Small intestine (tissue), 7 donors: ENCODE data around the gene DPYSL5. TPM values are rescaled to one million over a fixed set of nuclear protein-coding genes. Genes with fewer than 3 reads are reported as not detected.

ENCODE experiments used
- DNase-seq, 2 donors: peaks; one replicate each; pipeline versions ENCODE4 v3.0.0 to v3.0.0-alpha.2; 2013
- FAIRE-seq: peaks from 2 replicates; lab custom pipeline; 2012; peaks lifted over from hg19 to GRCh38; lab: Jason Lieb, UNC
- H3K27ac ChIP-seq, 3 donors: one replicate each; pipeline ENCODE4 v1.5.1; 2013; ENCODE audit warnings: low read length in 2 of 3, mild to moderate bottlenecking in 2 of 3, control low read depth in 1 of 3, inconsistent platforms in 1 of 3, low read depth in 1 of 3, moderate library complexity in 1 of 3
- H3K27me3 ChIP-seq, 3 donors: one replicate each; pipeline ENCODE4 v1.6.1; 2013; ENCODE audit warnings: low read length in 3 of 3, inconsistent platforms in 1 of 3; ENCODE audit not compliant: control insufficient read depth in 3 of 3, insufficient read depth in 3 of 3
- H3K36me3 ChIP-seq, 3 donors: one replicate each; pipeline ENCODE4 v1.6.1; 2013; ENCODE audit warnings: low read length in 3 of 3, inconsistent platforms in 1 of 3, low read depth in 1 of 3, mild to moderate bottlenecking in 1 of 3, moderate library complexity in 1 of 3; ENCODE audit not compliant: control insufficient read depth in 3 of 3, insufficient read depth in 2 of 3
- H3K4me1 ChIP-seq, 3 donors: one replicate each; pipeline ENCODE4 v1.6.1; 2013; ENCODE audit warnings: low read length in 2 of 3, inconsistent platforms in 1 of 3, low read depth in 1 of 3, mild to moderate bottlenecking in 1 of 3, moderate library complexity in 1 of 3; ENCODE audit not compliant: control insufficient read depth in 3 of 3, insufficient read depth in 2 of 3
- H3K4me3 ChIP-seq, 3 donors: one replicate each; pipeline ENCODE4 v1.5.1; 2013; ENCODE audit warnings: low read length in 3 of 3, control low read depth in 1 of 3, inconsistent platforms in 1 of 3, low read depth in 1 of 3, mild to moderate bottlenecking in 1 of 3, moderate library complexity in 1 of 3
- H3K9me3 ChIP-seq, 2 donors: one replicate each; pipeline ENCODE4 v1.6.1; 2013; ENCODE audit warnings: low read depth in 1 of 2, low read length in 1 of 2; ENCODE audit not compliant: control insufficient read depth in 2 of 2, insufficient read depth in 1 of 2
- WGBS, 3 donors: extraction: QIAGEN DNeasy Blood & Tissue Kit; methylation state at CpG; one replicate each; pipeline ENCODE4 v1.1.7; 2013; 5-methylcytosine and 5-hydroxymethylcytosine counted together
- polyA plus RNA-seq, 4 donors: library from polyadenylated mRNA; stranded (reverse) in 3 of 4; unstranded in 1 of 4; fragments of 200-250 nt in 3 of 4; fragments of 120-200 nt in 1 of 4; gene quantifications; one replicate each; pipeline versions ENCODE4 v1.2.1 to v1.2.3, GENCODE V29; 2013
- donor health status: healthy with polysubstance abuse.
- donor health status: control.
- donor health status: control.
- donor health status: Bipolar disorder and iron deficiency.
- donor health status: healthy.

The DPYSL5 gene
- polyA plus RNA-seq, 4 donors: 0.27 to 1.2 (median 0.50) TPM; not detected in 1

- no peaks in the 10 kb centered on the region for H3K9me3 ChIP-seq
- FAIRE-seq (no peak), DNase-seq (no peak)
- H3K27ac ChIP-seq: no peak overlapping the region
- WGBS, 3 donors: 70 to 81% (median 76%) methylated on average over 3 of the region's 3 CpGs
- no peaks in the 10 kb centered on the region for H3K36me3 ChIP-seq
- peaks cover 0 to 2% (median under 1%) of the 10 kb centered on the region in 3 donors for H3K27me3 ChIP-seq
- H3K4me3 ChIP-seq: no peak overlapping the region
- no peaks in the 10 kb centered on the region for H3K4me1 ChIP-seq
Measured at GRCh38 chr2:26884486-26884885, 36.6 kb downstream of the DPYSL5 start.

GRCh38 chr2:26885651-26886329 lies 37.9 kb downstream of the DPYSL5 start:
- 75 to 80% (median 77%) methylated on average over 5 of the region's 5 CpGs for WGBS, 3 donors
- no peaks in the 10 kb centered on the region for H3K4me1 ChIP-seq
- H3K27ac ChIP-seq: no peak overlapping the region
- FAIRE-seq (no peak), DNase-seq (no peak)
- no peaks in the 10 kb centered on the region for H3K36me3 ChIP-seq
- H3K4me3 ChIP-seq: no peak overlapping the region
- no peaks in the 10 kb centered on the region for H3K9me3 ChIP-seq
- peaks cover 0 to 5% (median 0%) of the 10 kb centered on the region in 3 donors for H3K27me3 ChIP-seq

DNA sequence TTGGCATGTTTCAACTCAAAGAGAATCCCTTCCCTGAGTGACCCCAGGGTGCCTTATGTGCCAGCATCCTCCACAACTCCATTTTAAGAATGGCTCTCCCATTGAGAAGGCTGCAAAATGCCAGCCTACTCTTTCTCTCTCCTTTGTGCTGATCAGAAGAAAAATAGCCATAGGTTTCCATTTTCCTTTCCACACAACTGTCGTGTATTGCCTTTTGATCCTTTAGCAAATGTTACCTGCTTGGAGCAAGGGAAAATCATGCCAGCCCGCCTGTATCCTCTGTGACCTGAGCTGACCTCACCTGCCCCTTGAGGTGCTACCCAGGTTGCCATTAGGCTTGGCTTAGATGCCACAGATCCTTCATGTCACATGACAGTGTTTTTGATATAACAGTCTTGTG lies 38.8 kb downstream of the DPYSL5 start:
- Histone ChIP-seq H3K4me1 (no peaks in the 10 kb centered on the region), H3K27ac (no peak overlapping the region), H3K36me3 (no peaks in the 10 kb centered on the region), H3K4me3 (no peak overlapping the region), H3K9me3 (no peaks in the 10 kb centered on the region), H3K27me3 (peaks cover 0 to 5% (median 0%) of the 10 kb centered on the region in 3 donors)
- 70 to 82% (median 80%) methylated on average over 2 of the region's 2 CpGs for WGBS, 3 donors
- FAIRE-seq: no peak
- DNase-seq: no peak

GRCh38 chr2:26887151-26887550 lies 39.2 kb downstream of the DPYSL5 start:
- H3K27me3 ChIP-seq: peaks cover 0 to 5% (median 0%) of the 10 kb centered on the region in 3 donors
- H3K9me3 ChIP-seq: no peaks in the 10 kb centered on the region
- H3K4me1 ChIP-seq: no peaks in the 10 kb centered on the region
- FAIRE-seq: no peak
- no peaks in the 10 kb centered on the region for H3K36me3 ChIP-seq
- H3K4me3 ChIP-seq: no peak overlapping the region
- H3K27ac ChIP-seq: no peak overlapping the region
- WGBS, 3 donors: 55 to 70% (median 65%) methylated on average over 4 of the region's 4 CpGs
- no peak for DNase-seq

- H3K9me3 ChIP-seq: no peaks in the 10 kb centered on the region
- DNase-seq: no peak
- 73 to 79% (median 76%) methylated on average over 4 of the region's 4 CpGs for WGBS, 3 donors
- no peak for FAIRE-seq
- peaks cover 0 to 8% (median 0%) of the 10 kb centered on the region in 3 donors for H3K27me3 ChIP-seq
- H3K4me3 ChIP-seq: no peak overlapping the region
- H3K4me1 ChIP-seq: no peaks in the 10 kb centered on the region
- no peaks in the 10 kb centered on the region for H3K36me3 ChIP-seq
- no peak overlapping the region for H3K27ac ChIP-seq
Measured at GRCh38 chr2:26889796-26890195, 41.9 kb downstream of the DPYSL5 start.

GRCh38 chr2:26890341-26891000 lies 42.5 kb downstream of the DPYSL5 start:
- no peaks in the 10 kb centered on the region for H3K4me1 ChIP-seq
- H3K27ac ChIP-seq: no peak overlapping the region
- peaks cover 0 to 8% (median 0%) of the 10 kb centered on the region in 3 donors for H3K27me3 ChIP-seq
- no peak overlapping the region for H3K4me3 ChIP-seq
- WGBS, 3 donors: 86 to 91% (median 86%) methylated on average over 11 of the region's 11 CpGs
- H3K36me3 ChIP-seq: no peaks in the 10 kb centered on the region
- no peak for DNase-seq
- no peaks in the 10 kb centered on the region for H3K9me3 ChIP-seq
- no peak for FAIRE-seq

DNA sequence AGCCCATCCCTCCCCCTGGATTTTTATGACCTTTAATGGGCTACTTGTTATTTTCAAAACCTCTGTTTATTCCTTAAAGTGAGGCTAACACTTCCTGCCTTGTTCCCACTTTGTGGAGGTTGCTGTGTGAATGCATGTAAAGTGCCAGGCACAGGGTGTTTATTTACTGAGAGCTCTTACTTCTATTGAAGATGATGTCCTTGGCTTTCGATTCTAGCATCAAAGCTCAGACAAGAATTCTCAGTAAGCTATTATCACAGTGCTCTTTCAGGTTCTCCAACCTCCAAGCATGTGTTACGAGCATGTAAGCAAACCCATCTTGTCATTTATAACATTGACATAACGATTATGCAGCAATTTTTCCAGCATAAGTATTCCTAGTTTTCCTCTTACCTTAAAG lies 44.2 kb downstream of the DPYSL5 start:
- Histone ChIP-seq H3K9me3 (no peaks in the 10 kb centered on the region), H3K27me3 (peaks cover 0 to 6% (median 0%) of the 10 kb centered on the region in 3 donors), H3K36me3 (no peaks in the 10 kb centered on the region), H3K4me3 (no peak overlapping the region), H3K4me1 (no peaks in the 10 kb centered on the region), H3K27ac (no peak overlapping the region)
- FAIRE-seq (no peak), DNase-seq (no peak)
- 58 to 68% (median 60%) methylated on average over 3 of the region's 3 CpGs for WGBS, 3 donors

- FAIRE-seq: no peak
- no peak overlapping the region for H3K27ac ChIP-seq
- 86 to 92% (median 88%) methylated on average over 3 of the region's 3 CpGs for WGBS, 3 donors
Measured at GRCh38 chr2:26892922-26893524, 45.1 kb downstream of the DPYSL5 start.

More at GRCh38 chr2:26892922-26893524, 45.1 kb downstream of the DPYSL5 start:
- Histone ChIP-seq H3K27me3 (peaks cover 0 to 9% (median 0%) of the 10 kb centered on the region in 3 donors), H3K4me1 (no peaks in the 10 kb centered on the region), H3K9me3 (no peaks in the 10 kb centered on the region), H3K4me3 (no peak overlapping the region), H3K36me3 (no peaks in the 10 kb centered on the region)
- no peak for DNase-seq
